GM13976 (cell line): Measurements from ENCODE around the gene ARHGEF37.

Source experiments
- DNase-seq: peaks from one replicate; pipeline ENCODE4 v3.0.0; 2012; ENCODE audit warnings: low spot score
- CTCF ChIP-seq: IDR thresholded peaks from 2 replicates; pipeline ENCODE4 v1.5.1; 2012; ENCODE audit warnings: borderline replicate concordance, mild to moderate bottlenecking; ENCODE audit not compliant: insufficient read depth; ENCODE audit errors: extremely low read depth, missing control alignments, control extremely low read depth
- in situ Hi-C: fragments of 300-500 bp; cut with MboI; formaldehyde crosslinking; loops from one replicate; pipeline ENCODE4 v1.12.0; 2022; ENCODE audit warnings: low sequenced_read_pairs, mixed read lengths, inconsistent platforms; ENCODE audit not compliant: unreplicated experiment

The ARHGEF37 gene

GRCh38 chr5:149604321-149604720 lies 23.0 kb downstream of the ARHGEF37 start:
- no peak for TF ChIP-seq CTCF
- no peak for DNase-seq
- in situ Hi-C loops: no loop called here

DNA sequence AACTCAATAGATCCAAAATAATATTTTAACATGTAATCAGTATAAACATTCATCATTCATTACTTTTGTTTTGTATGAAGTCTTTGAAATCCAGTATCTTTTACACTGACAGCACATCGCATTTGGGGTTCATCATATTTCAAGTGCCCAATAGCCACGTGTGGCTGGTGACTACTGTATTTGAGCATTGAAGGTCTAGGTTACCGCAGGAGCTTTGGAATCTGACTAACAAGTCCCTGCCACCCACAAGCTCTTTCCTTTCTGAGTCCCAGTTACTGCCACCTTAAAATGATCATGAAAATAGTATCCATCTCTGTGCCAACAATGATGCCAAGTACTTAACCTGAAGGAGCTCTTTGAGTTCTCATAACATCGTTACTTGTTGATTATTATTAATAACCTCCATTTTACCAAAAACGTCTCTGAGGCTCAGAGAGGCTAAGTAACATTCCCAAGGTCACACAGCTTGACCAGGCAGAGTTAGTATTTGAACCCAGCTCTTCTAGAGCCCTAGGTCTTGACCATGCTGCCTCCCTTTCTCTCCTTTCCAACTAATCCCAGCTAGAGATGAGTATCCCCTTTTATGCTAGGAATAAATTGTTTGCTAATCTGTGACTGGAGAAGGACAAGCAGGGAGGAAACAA lies 24.2 kb downstream of the ARHGEF37 start:
- in situ Hi-C loops: no loop called here
- no peak for TF ChIP-seq CTCF
- DNase-seq: no peak

DNA sequence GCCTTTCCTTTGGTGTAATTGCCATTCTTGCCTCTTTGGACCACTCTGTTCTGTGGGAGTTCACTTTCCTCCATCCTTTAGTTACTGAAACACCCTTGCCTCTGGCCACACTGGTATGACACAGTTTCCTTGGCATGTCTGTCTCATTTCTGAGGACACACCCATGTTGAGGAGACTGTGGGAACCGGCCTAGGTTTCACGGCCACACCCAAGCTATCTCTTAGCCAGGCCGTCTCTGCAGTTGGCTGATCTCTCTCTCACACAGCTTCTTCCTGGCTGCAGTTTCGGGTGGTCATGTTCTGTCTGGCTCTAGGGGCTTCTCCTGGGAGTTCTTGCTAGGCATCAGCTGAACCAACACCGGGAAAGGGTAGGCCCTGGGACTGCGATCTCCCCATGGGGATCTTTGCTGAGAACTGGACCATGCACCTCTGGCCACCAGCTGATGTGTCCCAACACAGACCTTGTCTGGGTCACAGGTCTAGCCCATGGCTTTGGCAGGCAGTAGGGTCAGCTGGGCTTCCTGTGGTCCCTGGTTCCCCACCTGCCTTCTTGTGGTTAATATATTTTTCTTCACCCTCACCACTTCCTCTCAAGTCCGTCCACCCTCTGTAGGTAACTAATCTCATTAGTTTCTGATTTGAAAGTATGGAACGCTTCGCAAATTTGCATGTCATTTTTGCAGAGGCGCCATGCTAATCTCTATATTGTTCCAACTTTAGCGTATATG lies 24.9 kb downstream of the ARHGEF37 start:
- no peak for TF ChIP-seq CTCF
- DNase-seq: peak; percentile 60
- in situ Hi-C loops: no loop called here

GRCh38 chr5:149608936-149609545 lies 27.7 kb downstream of the ARHGEF37 start:
- in situ Hi-C loops: no loop called here
- TF ChIP-seq CTCF: no peak
- no peak for DNase-seq

DNA sequence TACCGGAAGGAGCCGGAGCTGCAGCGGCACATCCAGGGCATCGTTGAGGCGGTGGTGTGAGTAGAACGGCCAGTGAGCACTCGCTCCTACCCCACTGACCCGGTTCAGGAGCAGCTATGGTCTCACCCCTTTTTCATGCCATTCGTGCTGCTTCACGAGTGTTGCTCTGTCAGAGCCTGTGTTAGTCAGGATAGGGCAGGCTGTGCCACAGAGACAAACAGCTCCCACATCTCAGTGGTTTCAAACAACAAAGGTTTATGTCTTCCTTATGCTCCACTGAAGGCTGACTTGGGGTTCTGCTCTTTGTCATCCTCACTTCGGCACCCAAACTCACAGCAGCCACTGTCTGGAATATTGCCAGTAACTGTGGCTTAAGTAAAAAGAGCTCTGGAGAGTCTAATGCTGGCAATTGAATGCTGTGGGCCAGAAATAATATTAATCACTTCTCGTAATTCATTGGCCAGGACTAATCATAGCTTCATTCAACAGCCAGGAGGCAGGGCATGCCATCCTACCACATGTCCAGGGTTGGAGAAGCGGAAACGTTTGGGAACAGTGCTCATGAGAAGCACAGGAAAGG lies 28.4 kb downstream of the ARHGEF37 start:
- in situ Hi-C loops: no loop called here
- TF ChIP-seq CTCF: no peak
- DNase-seq: no peak

- TF ChIP-seq CTCF: no peak
- no peak for DNase-seq
- in situ Hi-C loops: no loop called here
These were observed 29.4 kb downstream of the ARHGEF37 start for GRCh38 chr5:149610589-149611255.
